RWPE1 (cell line): Measurements from ENCODE around the gene KDM1A.

Experiments
- CTCF ChIA-PET: fragments of 350-600 bp; sonication (Branson Sonifier 250); formaldehyde crosslinking; extraction: SDS; loops from one replicate; lab custom pipeline; 2021; lab: Yijun Ruan, JAX
- POLR2A ChIA-PET: fragments of 400-600 bp; formaldehyde crosslinking; extraction: SDS; loops from one replicate; lab custom pipeline; 2020; ENCODE audit warnings: antibody characterized with exemption; ENCODE audit not compliant: low non-redundant PET; lab: Yijun Ruan, JAX
- DNase-seq: peaks from one replicate; pipeline ENCODE4 v3.0.0; 2012; ENCODE audit warnings: low spot score
- H3K27ac ChIP-seq: fragments of 450-650 bp; 2 replicates; pipeline ENCODE4 v1.5.1; 2017
- TF ChIP-seq, protein P1 (sequence below): fragments of 450-650 bp; conservative IDR thresholded peaks from 2 replicates; pipeline ENCODE4 v1.5.1; 2017; ENCODE audit warnings: low read depth, mild to moderate bottlenecking

The KDM1A gene

DNA sequence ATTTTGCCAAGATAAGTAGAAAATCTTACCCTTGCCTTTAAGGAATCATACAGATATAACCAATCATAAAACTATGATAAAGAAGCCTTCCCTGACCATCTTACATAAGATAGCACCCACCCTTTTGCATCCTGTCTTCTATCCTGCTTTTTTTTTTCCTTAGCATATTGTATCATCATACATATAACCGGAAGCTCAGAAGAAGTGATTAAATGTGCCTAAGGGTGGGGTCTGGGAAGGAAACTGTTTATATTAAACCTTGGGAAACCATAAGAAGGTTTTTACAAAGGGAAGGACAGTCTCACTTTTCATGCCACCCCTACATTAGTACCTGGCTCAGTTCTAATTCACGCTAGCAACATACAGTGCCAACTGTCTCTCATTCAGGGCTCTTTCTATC lies 82.6 kb downstream of the KDM1A start:
- POLR2A ChIA-PET, result no interaction called here
- peak overlapping the region; percentile 92; the same call in 1 of the 2 replicates for H3K27ac ChIP-seq
- TF ChIP-seq, protein P1, sequence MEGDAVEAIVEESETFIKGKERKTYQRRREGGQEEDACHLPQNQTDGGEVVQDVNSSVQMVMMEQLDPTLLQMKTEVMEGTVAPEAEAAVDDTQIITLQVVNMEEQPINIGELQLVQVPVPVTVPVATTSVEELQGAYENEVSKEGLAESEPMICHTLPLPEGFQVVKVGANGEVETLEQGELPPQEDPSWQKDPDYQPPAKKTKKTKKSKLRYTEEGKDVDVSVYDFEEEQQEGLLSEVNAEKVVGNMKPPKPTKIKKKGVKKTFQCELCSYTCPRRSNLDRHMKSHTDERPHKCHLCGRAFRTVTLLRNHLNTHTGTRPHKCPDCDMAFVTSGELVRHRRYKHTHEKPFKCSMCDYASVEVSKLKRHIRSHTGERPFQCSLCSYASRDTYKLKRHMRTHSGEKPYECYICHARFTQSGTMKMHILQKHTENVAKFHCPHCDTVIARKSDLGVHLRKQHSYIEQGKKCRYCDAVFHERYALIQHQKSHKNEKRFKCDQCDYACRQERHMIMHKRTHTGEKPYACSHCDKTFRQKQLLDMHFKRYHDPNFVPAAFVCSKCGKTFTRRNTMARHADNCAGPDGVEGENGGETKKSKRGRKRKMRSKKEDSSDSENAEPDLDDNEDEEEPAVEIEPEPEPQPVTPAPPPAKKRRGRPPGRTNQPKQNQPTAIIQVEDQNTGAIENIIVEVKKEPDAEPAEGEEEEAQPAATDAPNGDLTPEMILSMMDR, result no peak
- no peak for DNase-seq
- CTCF ChIA-PET, result interaction anchor here (0.5 to 0.9 kb wide), 2 partner anchors 30 to 83 kb away, joined by 3 to 4 read pairs; no protein-coding TSS in a partner anchor

DNA sequence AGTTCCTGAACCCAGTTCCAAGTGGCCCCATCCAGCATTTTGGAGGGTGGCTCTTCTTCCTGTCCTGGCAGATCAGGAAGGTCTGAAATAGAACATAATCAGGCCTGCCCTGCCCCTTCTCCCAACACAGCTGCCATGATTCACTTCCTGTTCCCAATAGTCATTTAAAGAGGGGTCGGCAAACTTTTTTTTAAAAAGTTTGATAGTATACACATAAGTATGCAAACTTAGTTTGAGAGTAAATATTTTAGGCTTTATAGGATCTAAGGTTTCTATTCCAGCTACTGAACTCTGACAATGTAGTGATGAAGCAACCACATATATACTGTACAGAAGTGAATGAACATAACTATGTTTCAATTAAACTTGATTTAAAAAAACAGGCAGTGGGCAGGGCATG lies 83.0 kb downstream of the KDM1A start:
- TF ChIP-seq, protein P1, result no peak
- ChIA-PET CTCF (interaction anchor here (0.5 to 0.9 kb wide), 3 partner anchors 30 to 188 kb away, joined by 3 to 4 read pairs (median 3); no protein-coding TSS in a partner anchor), POLR2A (interaction anchor here (0.5 to 0.6 kb wide), 2 partner anchors 17 to 37 kb away, joined by 3 to 4 read pairs; no protein-coding TSS in a partner anchor)
- H3K27ac ChIP-seq, result peak overlapping the region; percentile 92
- DNase-seq, result peak; percentile 49

- TF ChIP-seq, protein P1, result no peak
- POLR2A ChIA-PET, result interaction anchor here (0.5 kb wide), 1 partner anchor 36 kb away, joined by 4 read pairs; no protein-coding TSS in a partner anchor
- CTCF ChIA-PET, result interaction anchor here (0.9 kb wide), 2 partner anchors 81 to 82 kb away, joined by 3 to 5 read pairs; no protein-coding TSS in a partner anchor
- H3K27ac ChIP-seq, result peak overlapping the region; percentile 92
- peak; percentile 38 for DNase-seq
These were observed 84.0 kb downstream of the KDM1A start for GRCh38 chr1:23103001-23103889.

DNA sequence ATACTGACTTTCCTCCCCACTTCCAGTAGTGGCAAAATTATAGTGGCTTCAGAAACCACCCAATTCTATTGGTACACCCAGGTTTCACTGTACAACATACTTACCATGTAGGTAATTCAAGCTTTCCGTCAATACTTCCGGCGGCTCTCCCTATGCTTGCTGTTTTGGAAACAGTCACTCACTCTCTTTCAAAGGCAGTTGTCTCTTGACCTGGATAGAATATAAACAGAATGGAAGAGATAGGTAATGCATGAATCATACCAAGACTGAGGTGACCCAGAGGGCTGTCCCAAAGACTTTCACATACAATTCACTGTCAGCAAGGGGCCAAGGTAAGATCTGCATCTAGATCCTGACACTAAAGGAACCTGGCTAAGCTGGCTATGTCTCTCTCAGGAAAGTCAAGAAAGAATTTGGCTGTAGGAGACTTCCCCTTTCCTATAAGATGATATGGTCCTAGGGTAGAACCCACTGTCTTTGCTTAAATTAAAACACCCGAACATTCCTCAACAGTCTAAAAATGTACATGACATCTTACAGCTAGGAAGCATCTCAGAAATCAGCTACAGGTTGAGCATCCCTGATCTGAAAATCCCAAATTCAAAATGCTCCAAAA lies 89.8 kb downstream of the KDM1A start:
- POLR2A ChIA-PET, result no interaction called here
- no peak overlapping the region for H3K27ac ChIP-seq
- DNase-seq, result no peak
- TF ChIP-seq, protein P1, result no peak
- CTCF ChIA-PET, result interaction anchor here (0.5 to 1.4 kb wide), 4 partner anchors 10 to 76 kb away, joined by 3 to 7 read pairs (median 5); no protein-coding TSS in a partner anchor

DNA sequence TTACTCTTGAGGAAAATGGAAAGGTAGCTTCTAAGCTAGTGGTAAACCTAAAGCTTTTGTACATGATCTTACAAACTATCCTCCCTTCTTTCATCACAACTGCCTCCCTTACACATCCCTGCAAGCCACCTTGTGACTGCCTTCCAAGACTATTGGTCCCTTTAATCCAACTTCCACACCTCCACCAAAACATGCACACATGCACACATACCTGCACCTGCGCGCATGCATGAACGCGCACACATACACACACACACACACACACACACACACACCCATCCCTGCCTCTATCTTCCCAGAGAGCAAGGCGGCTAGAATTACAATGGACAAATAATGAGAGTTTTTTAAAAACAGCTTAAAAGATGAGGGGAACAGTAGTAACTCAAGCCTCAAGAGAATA lies 91.1 kb downstream of the KDM1A start:
- TF ChIP-seq, protein P1, result no peak
- ChIA-PET CTCF (interaction anchor here (0.6 to 1.4 kb wide), 2 partner anchors 13 to 74 kb away, joined by 3 to 7 read pairs; no protein-coding TSS in a partner anchor), POLR2A (no interaction called here)
- H3K27ac ChIP-seq, result peak overlapping the region; percentile 45
- no peak for DNase-seq
